ENCODE data around the gene ERC1. TPM values are rescaled to one million over a fixed set of nuclear protein-coding genes. Genes with fewer than 3 reads are reported as not detected.

Gene ERC1
- total and polyA plus RNA-seq, 2 donors (not counting 3 experiments of a cell fraction or from before 2014, with no cell fraction given) = 11.7 to 66.1 TPM

- H2AFZ ChIP-seq (ENCODE audit: low read depth, low read length) = no peak overlapping the region
- H3K27ac ChIP-seq (ENCODE audit: insufficient read depth, low read depth, low read length) = no peak overlapping the region
- intact Hi-C loops (cut with micrococcal nuclease) = no loop called here
- no peaks in the 10 kb centered on the region for H4K20me1 ChIP-seq (replicated peaks; ENCODE audit: control insufficient read depth, extremely low read depth, insufficient read depth, low read length)
- H3K4me1 ChIP-seq (ENCODE audit: control insufficient read depth, extremely low read depth, insufficient read depth, low read length) = no peaks in the 10 kb centered on the region
- BruUV-seq (replicated peaks) = no TSS peak
- no peaks in the 10 kb centered on the region for H3K36me3 ChIP-seq (ENCODE audit: control insufficient read depth in 2 of 2, extremely low read depth in 1 of 2, insufficient read depth in 2 of 2, low read length in 2 of 2)
- TF ChIP-seq CTCF (IDR thresholded peaks at IDR 0.05; ENCODE audit: extremely low read depth in 1 of 2, insufficient read depth in 1 of 2, low read depth in 1 of 2, low read length in 2 of 2) (no peak), POLR2A (IDR thresholded peaks at IDR 0.05; ENCODE audit: low read depth, low read length) (no peak), MYC (IDR thresholded peaks at IDR 0.05; ENCODE audit: low read depth, low read length) (no peak), GATA2 (IDR thresholded peaks at IDR 0.05; ENCODE audit: insufficient read depth, insufficient read length, low read depth, low read length) (no peak), EZH2 (IDR thresholded peaks at IDR 0.05; ENCODE audit: borderline replicate concordance, low read depth, low read length, severe bottlenecking) (no peak), FOS (IDR thresholded peaks at IDR 0.05; ENCODE audit: borderline replicate concordance, insufficient read depth, low read length) (no peak), JUN (IDR thresholded peaks at IDR 0.05; ENCODE audit: borderline replicate concordance, insufficient read depth, insufficient read length, low read depth) (no peak), POLR2AphosphoS5 (IDR thresholded peaks at IDR 0.05; ENCODE audit: insufficient read depth, low read depth, low read length) (no peak)
- TF ChIP-seq, protein P1, sequence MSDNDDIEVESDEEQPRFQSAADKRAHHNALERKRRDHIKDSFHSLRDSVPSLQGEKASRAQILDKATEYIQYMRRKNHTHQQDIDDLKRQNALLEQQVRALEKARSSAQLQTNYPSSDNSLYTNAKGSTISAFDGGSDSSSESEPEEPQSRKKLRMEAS (IDR thresholded peaks at IDR 0.05; ENCODE audit: insufficient read depth, insufficient read length) = no peak
- FAIRE-seq (no peak), DNase-seq (ENCODE audit: low read depth, low spot score) (no peak)
- H3K9me3 ChIP-seq (replicated peaks; ENCODE audit: control insufficient read depth, insufficient read depth, low read length) = no peaks in the 10 kb centered on the region
- H3K4me2 ChIP-seq (ENCODE audit: insufficient read depth, low read length) = no peak overlapping the region
- no peak overlapping the region for H3K4me3 ChIP-seq (replicated peaks in 1 of 3; ENCODE audit: insufficient read depth in 1 of 3, low read depth in 1 of 3, low read length in 3 of 3)
- H3K9ac ChIP-seq (replicated peaks; ENCODE audit: extremely low read depth, insufficient read depth, low read length) = no peak overlapping the region
- no peaks in the 10 kb centered on the region for H3K27me3 ChIP-seq (ENCODE audit: control insufficient read depth in 2 of 2, insufficient read depth in 2 of 2, low read length in 2 of 2)
- H3K9me1 ChIP-seq (replicated peaks; ENCODE audit: control insufficient read depth, extremely low read depth, insufficient read depth, low read length) = no peaks in the 10 kb centered on the region
- dilution Hi-C loops (cut with MboI; ENCODE audit: extremely low pct_ligation_motif_present, low sequenced_read_pairs) = no loop called here
- ChIA-PET POLR2A (no interaction called here), CTCF (interaction anchor here (1.3 kb wide), 1 partner anchor 22 kb away, joined by 4 read pairs; no protein-coding TSS in a partner anchor)
- no peaks in the 10 kb centered on the region for H3K79me2 ChIP-seq (ENCODE audit: control insufficient read depth, insufficient read depth, low read length)
Measured at GRCh38 chr12:1272142-1272541, 281.1 kb downstream of the ERC1 start.
